Middle frontal gyrus (tissue), 1 donor: ENCODE results near the gene METTL5.
"Not testable (repeated sequence)": the region's sequence is repeated elsewhere in the genome, so short reads cannot be mapped to it uniquely, and the experiment has no call there.

ENCODE experiments used
- DNase-seq: peaks from one replicate; pipeline ENCODE4 v3.0.0-alpha.2; 2015; ENCODE audit warnings: low spot score; ENCODE audit errors: extremely low spot score

METTL5 gene

GRCh38 chr2:169834401-169834800, 9.7 kb upstream of the METTL5 start:
- no peak for DNase-seq

GRCh38 chr2:169828141-169828811, 3.6 kb upstream of the METTL5 start:
- DNase-seq, result no peak

GRCh38 chr2:169827272-169828140, 2.8 kb upstream of the METTL5 start, which contains the start of gene UBR3:
Gene UBR3 (plus strand): TSS chr2:169827454. CDS start chr2:169827508, 54 bp downstream.
- DNase-seq, result peak; percentile 72

GRCh38 chr2:169823996-169824372, 721 bp downstream of the METTL5 start:
- no peak for DNase-seq

GRCh38 chr2:169822785-169823392, 1.8 kb downstream of the METTL5 start:
- DNase-seq, result no peak

- DNase-seq, result no peak
Measured at GRCh38 chr2:169822036-169822435, 2.7 kb downstream of the METTL5 start.

GRCh38 chr2:169820101-169820500, 4.6 kb downstream of the METTL5 start:
- not testable (repeated sequence) for DNase-seq

GRCh38 chr2:169819106-169819505, 5.6 kb downstream of the METTL5 start:
- DNase-seq, result no peak

GRCh38 chr2:169818241-169818640, 6.5 kb downstream of the METTL5 start:
- no peak for DNase-seq

GRCh38 chr2:169817369-169817768, 7.3 kb downstream of the METTL5 start:
- DNase-seq, result not testable (repeated sequence)

- DNase-seq, result not testable (repeated sequence)
Measured at GRCh38 chr2:169816961-169817360, 7.7 kb downstream of the METTL5 start.

GRCh38 chr2:169815849-169816248, 8.9 kb downstream of the METTL5 start:
- no peak for DNase-seq

GRCh38 chr2:169808221-169808620, 16.5 kb downstream of the METTL5 start:
- no peak for DNase-seq

- DNase-seq, result no peak
Measured at GRCh38 chr2:169806586-169806985, 18.1 kb downstream of the METTL5 start.

GRCh38 chr2:169803480-169803879, 21.2 kb downstream of the METTL5 start:
- DNase-seq, result no peak

- DNase-seq, result peak; percentile 89
Measured at GRCh38 chr2:169798718-169799592, 25.8 kb downstream of the METTL5 start, which contains the start of gene SSB. Gene SSB (plus strand): TSS chr2:169798871. CDS start chr2:169800961, 2,090 bp downstream.

- no peak for DNase-seq
Measured at GRCh38 chr2:169798397-169798717, 26.3 kb downstream of the METTL5 start.

GRCh38 chr2:169797601-169798000, 27.1 kb downstream of the METTL5 start:
- DNase-seq, result no peak

GRCh38 chr2:169796441-169796840, 28.3 kb downstream of the METTL5 start:
- DNase-seq, result no peak

GRCh38 chr2:169795181-169795580, 29.5 kb downstream of the METTL5 start:
- no peak for DNase-seq

- DNase-seq, result no peak
Measured at GRCh38 chr2:169790581-169790980, 34.1 kb downstream of the METTL5 start.
